H9 (cell line): ENCODE measurements around the gene CCDC12. TPM values are rescaled to one million over a fixed set of nuclear protein-coding genes. Genes with fewer than 3 reads are reported as not detected.
A peak's percentile ranks its signal among the peaks of the same experiment; 100 is the strongest.

Experiments
- DNase-seq: peaks from one replicate; pipeline ENCODE4 v3.0.0-alpha.2; 2017
- H2AFZ ChIP-seq: one replicate; pipeline ENCODE4 v1.6.1; 2013; ENCODE audit warnings: mild to moderate bottlenecking, low read length, control low read depth, moderate library complexity
- H2AK5ac ChIP-seq: 2 replicates; pipeline ENCODE4 v1.6.1; 2013; ENCODE audit warnings: low read length, control low read depth, mixed read lengths; ENCODE audit not compliant: insufficient read length
- H2BK120ac ChIP-seq: one replicate; pipeline ENCODE4 v1.6.1; 2013; ENCODE audit warnings: low read depth, mild to moderate bottlenecking, low read length, control low read depth, inconsistent platforms; ENCODE audit not compliant: poor library complexity, severe bottlenecking
- H2BK12ac ChIP-seq: 2 replicates; pipeline ENCODE4 v1.6.1; 2013; ENCODE audit warnings: low read length, control low read depth, mixed read lengths, low read depth; ENCODE audit not compliant: insufficient read length
- H2BK15ac ChIP-seq: 2 replicates; pipeline ENCODE4 v1.6.1; 2013; ENCODE audit warnings: low read depth, low read length, control low read depth
- H2BK20ac ChIP-seq: one replicate; pipeline ENCODE4 v1.6.1; 2013; ENCODE audit warnings: low read depth, mild to moderate bottlenecking, low read length, control low read depth, inconsistent platforms; ENCODE audit not compliant: poor library complexity, severe bottlenecking
- H2BK5ac ChIP-seq: 2 replicates; pipeline ENCODE4 v1.6.1; 2013; ENCODE audit warnings: low read length, control low read depth, mixed read lengths; ENCODE audit not compliant: insufficient read length
- H3K14ac ChIP-seq: 2 replicates; pipeline ENCODE4 v1.6.1; 2013; ENCODE audit warnings: low read length, control low read depth; ENCODE audit not compliant: insufficient read depth
- H3K18ac ChIP-seq: 2 replicates; pipeline ENCODE4 v1.6.1; 2013; ENCODE audit warnings: low read depth, mild to moderate bottlenecking, mixed read lengths, low read length, control low read depth; ENCODE audit not compliant: insufficient read length
- H3K23ac ChIP-seq: 2 replicates; pipeline ENCODE4 v1.6.1; 2013; ENCODE audit warnings: low read length, control low read depth, mixed read lengths, low read depth; ENCODE audit not compliant: insufficient read length
- H3K23me2 ChIP-seq: 2 replicates; pipeline ENCODE4 v1.6.1; 2013; ENCODE audit warnings: low read depth, mild to moderate bottlenecking, mixed read lengths, low read length, control low read depth; ENCODE audit not compliant: insufficient read length, poor library complexity, severe bottlenecking
- H3K27ac ChIP-seq: 2 replicates; pipeline ENCODE4 v1.5.1; 2013; ENCODE audit warnings: low read length, control low read depth, mixed read lengths, low read depth; ENCODE audit not compliant: insufficient read length
- H3K27me3 ChIP-seq: 2 replicates; pipeline ENCODE4 v1.6.1; 2013; ENCODE audit warnings: low read length, control low read depth, inconsistent platforms; ENCODE audit not compliant: insufficient read depth
- H3K4ac ChIP-seq: 2 replicates; pipeline ENCODE4 v1.6.1; 2013; ENCODE audit warnings: low read depth, mild to moderate bottlenecking, control low read depth, inconsistent platforms, low read length, moderate library complexity
- H3K4me1 ChIP-seq: 2 replicates; pipeline ENCODE4 v1.6.1; 2013; ENCODE audit warnings: low read length, control low read depth, inconsistent platforms; ENCODE audit not compliant: insufficient read depth
- H3K4me2 ChIP-seq: 2 replicates; pipeline ENCODE4 v1.6.1; 2013; ENCODE audit warnings: low read length, control low read depth, mixed read lengths; ENCODE audit not compliant: insufficient read length, insufficient read depth
- H3K56ac ChIP-seq: 2 replicates; pipeline ENCODE4 v1.6.1; 2013; ENCODE audit warnings: low read depth, mild to moderate bottlenecking, mixed read lengths, low read length, control low read depth; ENCODE audit not compliant: insufficient read length
- H3K79me1 ChIP-seq: 2 replicates; pipeline ENCODE4 v1.6.1; 2013; ENCODE audit warnings: low read depth, mild to moderate bottlenecking, moderate library complexity, low read length, control low read depth, inconsistent platforms; ENCODE audit not compliant: insufficient read depth, poor library complexity, severe bottlenecking
- H3K79me2 ChIP-seq: 2 replicates; pipeline ENCODE4 v1.6.1; 2013; ENCODE audit warnings: low read length, control low read depth, inconsistent platforms; ENCODE audit not compliant: insufficient read depth
- H3K9ac ChIP-seq: 2 replicates; pipeline ENCODE4 v1.6.1; 2013; ENCODE audit warnings: low read length, control low read depth, mixed read lengths; ENCODE audit not compliant: insufficient read length; ENCODE audit errors: extremely low read depth
- H3K9me3 ChIP-seq: one replicate; pipeline ENCODE4 v1.6.1; 2013; ENCODE audit warnings: low read depth, low read length, inconsistent platforms; ENCODE audit not compliant: control insufficient read depth
- H3T11ph ChIP-seq: one replicate; pipeline ENCODE4 v1.6.1; 2013; ENCODE audit warnings: mild to moderate bottlenecking, low read length, control low read depth, inconsistent platforms
- H4K20me1 ChIP-seq: one replicate; pipeline ENCODE4 v1.6.1; 2013; ENCODE audit not compliant: control insufficient read depth, insufficient read length, insufficient read depth
- H4K5ac ChIP-seq: 2 replicates; pipeline ENCODE4 v1.6.1; 2013; ENCODE audit warnings: low read depth, mild to moderate bottlenecking, mixed read lengths, low read length, control low read depth; ENCODE audit not compliant: insufficient read length
- H4K8ac ChIP-seq: replicated peaks from 2 replicates; pipeline ENCODE4 v1.6.1; 2013; ENCODE audit warnings: low read length, control low read depth, mixed read lengths, low read depth; ENCODE audit not compliant: insufficient read length
- H4K91ac ChIP-seq: 2 replicates; pipeline ENCODE4 v1.6.1; 2013; ENCODE audit warnings: low read depth, mild to moderate bottlenecking, moderate library complexity, mixed read lengths, low read length, control low read depth; ENCODE audit not compliant: insufficient read length
- H3K27ac Mint-ChIP-seq, 3 experiments: 2 replicates in 2 of 3; 3 replicates in 1 of 3; pipeline ENCODE4 v1.8.0; 2020 to 2021; ENCODE audit warnings: mixed read lengths in 3 of 3, mild to moderate bottlenecking in 1 of 3, moderate library complexity in 1 of 3
- H3K27me3 Mint-ChIP-seq: 2 replicates; pipeline ENCODE4 v1.8.0; 2021; ENCODE audit warnings: low read depth, mild to moderate bottlenecking, moderate library complexity, mixed read lengths
- H3K36me3 Mint-ChIP-seq, 3 experiments: 2 replicates in 2 of 3; 3 replicates in 1 of 3; pipeline ENCODE4 v1.8.0; 2020 to 2021; ENCODE audit warnings: low read depth in 3 of 3, mixed read lengths in 3 of 3; ENCODE audit not compliant: insufficient read depth in 1 of 3
- H3K4me1 Mint-ChIP-seq, 2 experiments: 2 replicates each; pipeline ENCODE4 v1.8.0; 2020; ENCODE audit warnings: mixed read lengths in 2 of 2
- H3K4me3 Mint-ChIP-seq, 2 experiments: 2 replicates in 1 of 2; 3 replicates in 1 of 2; pipeline ENCODE4 v1.8.0; 2020 to 2021; ENCODE audit warnings: mild to moderate bottlenecking in 2 of 2, mixed read lengths in 2 of 2, moderate library complexity in 1 of 2
- H3K9me3 Mint-ChIP-seq, 2 experiments: 2 replicates in 1 of 2; 3 replicates in 1 of 2; pipeline ENCODE4 v1.8.0; 2020; ENCODE audit warnings: mild to moderate bottlenecking in 2 of 2, mixed read lengths in 2 of 2, moderate library complexity in 1 of 2
- WGBS: extraction: QIAGEN DNeasy Blood & Tissue Kit; methylation state at CpG from one replicate; pipeline ENCODE4 v1.1.7; 2013; ENCODE audit warnings: missing lambda C conversion rate, low lambda C conversion rate, mixed read lengths; ENCODE audit not compliant: insufficient read length; ENCODE audit errors: extremely low coverage; 5-methylcytosine and 5-hydroxymethylcytosine counted together
- total RNA-seq: library from RNA; stranded (reverse); gene quantifications from 2 replicates; pipeline ENCODE4 v1.2.1, GENCODE V29; 2021
- TF ChIP-seq, protein P1 (sequence below): fragments of 200-600 bp; sonication (generic); conservative IDR thresholded peaks from 3 replicates; pipeline ENCODE4 v1.8.0; 2021; ENCODE audit warnings: antibody characterized with exemption, mild to moderate bottlenecking

The CCDC12 gene
- total RNA-seq, 1 experiment from 2014 or later = 54.0 TPM

DNA sequence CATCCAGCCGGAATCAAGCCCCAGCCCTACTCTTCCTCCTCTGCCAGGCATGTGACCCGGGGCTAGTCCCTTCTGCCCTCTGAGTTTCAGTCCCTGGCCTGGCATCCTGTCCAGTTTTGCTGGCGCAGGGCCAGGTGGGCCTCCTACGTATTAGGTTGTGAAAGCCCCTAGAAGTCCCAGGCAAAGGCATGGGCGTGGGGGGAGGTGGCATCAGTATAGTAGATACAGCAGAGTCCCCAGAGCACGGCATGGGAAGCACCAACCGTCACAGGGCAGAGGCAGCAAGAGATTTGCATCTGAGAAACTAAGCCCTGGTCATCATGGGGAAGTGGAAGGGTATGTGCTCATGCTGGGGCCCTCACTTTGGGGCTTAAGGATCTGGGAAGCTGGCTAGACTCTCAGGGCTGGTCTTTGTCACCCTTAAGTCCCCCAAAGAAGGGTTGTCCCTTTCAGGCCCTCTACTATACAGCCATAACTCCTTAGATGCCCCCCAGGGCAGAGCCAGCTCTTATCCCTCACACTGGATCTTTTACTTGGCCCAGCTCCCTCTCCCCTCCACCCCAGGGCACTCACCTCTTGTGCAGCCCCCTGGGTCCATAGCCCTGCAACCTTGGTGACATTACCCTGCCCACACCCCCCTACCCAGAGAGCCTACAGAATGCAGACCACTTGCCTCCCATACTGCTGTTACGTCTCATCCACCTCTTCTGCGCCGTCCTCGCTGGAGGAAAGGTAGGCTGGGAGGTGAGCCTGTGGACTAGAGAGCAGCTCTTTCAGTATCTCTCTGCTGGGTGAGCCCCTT is 14.2 kb upstream of the CCDC12 start:
- no peaks in the 10 kb centered on the region for H4K20me1 ChIP-seq
- no peaks in the 10 kb centered on the region for H3K27me3 Mint-ChIP-seq
- WGBS = no CpG with 5 or more reads among the region's 11 CpGs

More for the DNA sequence above, 14.2 kb upstream of the CCDC12 start:
- no peak overlapping the region for H3K27ac ChIP-seq
- H3K56ac ChIP-seq = no peak overlapping the region
- H3K9me3 Mint-ChIP-seq = no peaks in the 10 kb centered on the region
- no peaks in the 10 kb centered on the region for H3K79me1 ChIP-seq
- H3K4me2 ChIP-seq = no peak overlapping the region
- no peak overlapping the region for H2BK5ac ChIP-seq
- H4K8ac ChIP-seq = no peak overlapping the region
- H3K4me1 ChIP-seq = peaks cover 4% of the 10 kb centered on the region; the same call in 1 of the 2 replicates
- no peak overlapping the region for H3K4me3 Mint-ChIP-seq
- no peak overlapping the region for H3K9ac ChIP-seq
- no peak overlapping the region for H2BK12ac ChIP-seq
- no peak for DNase-seq
- no peak overlapping the region for H4K5ac ChIP-seq
- H3K9me3 ChIP-seq = no peaks in the 10 kb centered on the region
- H3K18ac ChIP-seq = no peak overlapping the region
- no peak overlapping the region for H3K4ac ChIP-seq
- H2AK5ac ChIP-seq = no peak overlapping the region
- no peaks in the 10 kb centered on the region for H3K79me2 ChIP-seq
- H3K4me1 Mint-ChIP-seq = peaks cover 32 to 38% of the 10 kb centered on the region in 2 experiments
- H4K91ac ChIP-seq = no peak overlapping the region
- no peak overlapping the region; the same call in 1 of the 2 replicates for H3K14ac ChIP-seq
- no peak overlapping the region for H2AFZ ChIP-seq
- peaks cover 15 to 30% (median 16%) of the 10 kb centered on the region in 3 experiments for H3K36me3 Mint-ChIP-seq
- no peaks in the 10 kb centered on the region for H3K23me2 ChIP-seq
- TF ChIP-seq, protein P1, sequence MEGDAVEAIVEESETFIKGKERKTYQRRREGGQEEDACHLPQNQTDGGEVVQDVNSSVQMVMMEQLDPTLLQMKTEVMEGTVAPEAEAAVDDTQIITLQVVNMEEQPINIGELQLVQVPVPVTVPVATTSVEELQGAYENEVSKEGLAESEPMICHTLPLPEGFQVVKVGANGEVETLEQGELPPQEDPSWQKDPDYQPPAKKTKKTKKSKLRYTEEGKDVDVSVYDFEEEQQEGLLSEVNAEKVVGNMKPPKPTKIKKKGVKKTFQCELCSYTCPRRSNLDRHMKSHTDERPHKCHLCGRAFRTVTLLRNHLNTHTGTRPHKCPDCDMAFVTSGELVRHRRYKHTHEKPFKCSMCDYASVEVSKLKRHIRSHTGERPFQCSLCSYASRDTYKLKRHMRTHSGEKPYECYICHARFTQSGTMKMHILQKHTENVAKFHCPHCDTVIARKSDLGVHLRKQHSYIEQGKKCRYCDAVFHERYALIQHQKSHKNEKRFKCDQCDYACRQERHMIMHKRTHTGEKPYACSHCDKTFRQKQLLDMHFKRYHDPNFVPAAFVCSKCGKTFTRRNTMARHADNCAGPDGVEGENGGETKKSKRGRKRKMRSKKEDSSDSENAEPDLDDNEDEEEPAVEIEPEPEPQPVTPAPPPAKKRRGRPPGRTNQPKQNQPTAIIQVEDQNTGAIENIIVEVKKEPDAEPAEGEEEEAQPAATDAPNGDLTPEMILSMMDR = no peak
- no peak overlapping the region for H2BK120ac ChIP-seq
- H3K27me3 ChIP-seq = no peaks in the 10 kb centered on the region
- 0 out of 7 replicates have a peak overlapping the region, but pooled peaks of 1 of the 3 experiments have one; percentile 28 for H3K27ac Mint-ChIP-seq
- no peak overlapping the region for H3K23ac ChIP-seq
- H2BK15ac ChIP-seq = no peak overlapping the region
- no peak overlapping the region for H3T11ph ChIP-seq
- no peak overlapping the region for H2BK20ac ChIP-seq
